ENCODE measurements around the gene OR52A1. TPM values are rescaled to one million over a fixed set of nuclear protein-coding genes. Genes with fewer than 3 reads are reported as not detected.

OR52A1 gene
- total RNA-seq, 4 donors from 2014 or later: not detected

- intact Hi-C loops (cut with DNase I): no loop called here
- H3K4me3 ChIP-seq: no peak overlapping the region
- no peaks in the 10 kb centered on the region for H3K4me1 ChIP-seq
- no peak for TF ChIP-seq CTCF (IDR thresholded peaks at IDR 0.05)
- no peak for TF ChIP-seq POLR2A (IDR thresholded peaks at IDR 0.05)
- no peaks in the 10 kb centered on the region for H3K36me3 ChIP-seq
- H3K9me3 ChIP-seq: no peaks in the 10 kb centered on the region
- H3K27ac ChIP-seq: no peak overlapping the region
- no peak for DNase-seq
- 73 to 81% methylated on average over 2 of the region's 2 CpGs for WGBS, 2 donors
- H3K27me3 ChIP-seq: no peaks in the 10 kb centered on the region
These were observed 52.3 kb downstream of the OR52A1 start for GRCh38 chr11:5102246-5102645.

- no peak for TF ChIP-seq CTCF (IDR thresholded peaks at IDR 0.05)
- TF ChIP-seq POLR2A (IDR thresholded peaks at IDR 0.05): no peak
- H3K27me3 ChIP-seq: no peaks in the 10 kb centered on the region
- 60 to 62% methylated on average over 2 of the region's 2 CpGs for WGBS, 2 donors
These were observed 58.5 kb downstream of the OR52A1 start for GRCh38 chr11:5096011-5096410.

More at GRCh38 chr11:5096011-5096410, 58.5 kb downstream of the OR52A1 start:
- H3K27ac ChIP-seq: no peak overlapping the region
- no peak overlapping the region for H3K4me3 ChIP-seq
- H3K4me1 ChIP-seq: no peaks in the 10 kb centered on the region
- intact Hi-C loops (cut with DNase I): no loop called here
- H3K9me3 ChIP-seq: no peaks in the 10 kb centered on the region
- DNase-seq: no peak
- H3K36me3 ChIP-seq: no peaks in the 10 kb centered on the region

Other genes with a start within 250 kb of the OR52A1 start
- not detected for gene OR51G2, start 235.4 kb downstream of the OR52A1 start, total RNA-seq
- not detected for gene OR51G1, start 230.4 kb downstream of the OR52A1 start, total RNA-seq
- not detected for gene OR51A4, start 207.2 kb downstream of the OR52A1 start, total RNA-seq
- gene OR51A2, start 199.0 kb downstream of the OR52A1 start, total RNA-seq: not detected
- gene OR51L1, start 159.9 kb downstream of the OR52A1 start, total RNA-seq: not detected
- not detected for gene OR52J3, start 108.2 kb downstream of the OR52A1 start, total RNA-seq
- not detected for gene OR52E2, start 95.1 kb downstream of the OR52A1 start, total RNA-seq
- gene OR52E1, start 85.2 kb downstream of the OR52A1 start, total RNA-seq: not detected
- not detected for gene OR52A5, start 16.4 kb downstream of the OR52A1 start, total RNA-seq
- not detected for gene OR51V1, start 45.9 kb upstream of the OR52A1 start, total RNA-seq
- 1 to 10 TPM in 3 of 4 donors, not detected in 1; 1.6 to 7.9 (median 2.7) TPM for gene HBB, start 72.3 kb upstream of the OR52A1 start, total RNA-seq
- not detected for gene HBD, start 79.7 kb upstream of the OR52A1 start, total RNA-seq
- gene HBG1, start 95.1 kb upstream of the OR52A1 start, total RNA-seq: not detected
- not detected for gene HBG2, start 100.0 kb upstream of the OR52A1 start, total RNA-seq
- gene HBE1, start 115.2 kb upstream of the OR52A1 start, total RNA-seq: not detected
- gene OR51B4, start 147.2 kb upstream of the OR52A1 start, total RNA-seq: not detected
- gene OR51B2, start 169.5 kb upstream of the OR52A1 start, total RNA-seq: not detected
- gene OR51B5, start 188.8 kb upstream of the OR52A1 start, total RNA-seq: under 1 TPM in 1 of 4 donors, not detected in 3; 0.57 TPM
- not detected for gene OR51B6, start 196.8 kb upstream of the OR52A1 start, total RNA-seq
- not detected for gene OR51M1, start 229.1 kb upstream of the OR52A1 start, total RNA-seq